Frontal cortex (tissue), 4 donors: ENCODE data around the gene CUBN. TPM values are rescaled to one million over a fixed set of nuclear protein-coding genes. Genes with fewer than 3 reads are reported as not detected.

Experiments used
- DNase-seq, 2 donors: peaks; one replicate each; pipeline ENCODE4 v3.0.0; 2012; ENCODE audit warnings: low spot score in 2 of 2
- FAIRE-seq: peaks from 2 replicates; lab custom pipeline; 2012; peaks lifted over from hg19 to GRCh38; lab: Jason Lieb, UNC
- total RNA-seq: library from RNA; depleted of rRNA; stranded (reverse); fragments of >200 nt; gene quantifications from one replicate; pipeline ENCODE4 v1.2.3, GENCODE V29; 2014
- donor health status: control.
- donor health status: control.
- donor health status: control.

CUBN gene
- total RNA-seq: 1.2 TPM

GRCh38 chr10:17129741-17130140, at the start of gene CUBN:
Gene CUBN, minus strand, starts transcription at chr10:17129811. Its CDS starts 46 bp downstream, at chr10:17129765.
- no peak for FAIRE-seq
- no peak for DNase-seq

- FAIRE-seq (no peak), DNase-seq (no peak)
Observed at GRCh38 chr10:17179002-17179401, 49.4 kb upstream of the CUBN start.

GRCh38 chr10:17178006-17178405, 48.4 kb upstream of the CUBN start:
- FAIRE-seq: no peak
- DNase-seq: no peak

GRCh38 chr10:17177014-17177413, 47.4 kb upstream of the CUBN start:
- FAIRE-seq (no peak), DNase-seq (no peak)

- no peak for DNase-seq
- FAIRE-seq: no peak
Observed at GRCh38 chr10:17176091-17176490, 46.5 kb upstream of the CUBN start.

GRCh38 chr10:17175551-17175950, 45.9 kb upstream of the CUBN start:
- DNase-seq: no peak
- no peak for FAIRE-seq

GRCh38 chr10:17174626-17175025, 45.0 kb upstream of the CUBN start:
- DNase-seq: no peak
- FAIRE-seq: no peak

- no peak for FAIRE-seq
- DNase-seq: no peak
Observed at GRCh38 chr10:17171141-17171641, 41.6 kb upstream of the CUBN start.

- DNase-seq: no peak
- no peak for FAIRE-seq
Observed at GRCh38 chr10:17169803-17170202, 40.2 kb upstream of the CUBN start.

GRCh38 chr10:17166699-17167098, 37.1 kb upstream of the CUBN start:
- FAIRE-seq: no peak
- DNase-seq: no peak

- FAIRE-seq (no peak), DNase-seq (no peak)
Observed at GRCh38 chr10:17162828-17163227, 33.2 kb upstream of the CUBN start.

- FAIRE-seq: no peak
- DNase-seq: no peak
Observed at GRCh38 chr10:17161775-17162174, 32.2 kb upstream of the CUBN start.

- DNase-seq (no peak), FAIRE-seq (no peak)
Observed at GRCh38 chr10:17157024-17157423, 27.4 kb upstream of the CUBN start.

GRCh38 chr10:17155826-17156225, 26.2 kb upstream of the CUBN start:
- FAIRE-seq: peak; percentile 28
- DNase-seq: no peak

- DNase-seq (no peak), FAIRE-seq (no peak)
Observed at GRCh38 chr10:17154116-17154515, 24.5 kb upstream of the CUBN start.

- no peak for FAIRE-seq
- no peak for DNase-seq
Observed at GRCh38 chr10:17153321-17153720, 23.7 kb upstream of the CUBN start.

GRCh38 chr10:17151716-17152115, 22.1 kb upstream of the CUBN start:
- FAIRE-seq: no peak

GRCh38 chr10:17147884-17148489, 18.4 kb upstream of the CUBN start:
- FAIRE-seq (no peak), DNase-seq (no peak)

More at GRCh38 chr10:17151716-17152115, 22.1 kb upstream of the CUBN start:
- DNase-seq: no peak

- DNase-seq: no peak
- no peak for FAIRE-seq
Observed at GRCh38 chr10:17146892-17147291, 17.3 kb upstream of the CUBN start.

GRCh38 chr10:17145239-17145638, 15.6 kb upstream of the CUBN start:
- DNase-seq (no peak), FAIRE-seq (no peak)

GRCh38 chr10:17144757-17145156, 15.1 kb upstream of the CUBN start:
- DNase-seq (no peak), FAIRE-seq (no peak)

- DNase-seq (no peak), FAIRE-seq (no peak)
Observed at GRCh38 chr10:17144032-17144431, 14.4 kb upstream of the CUBN start.
